ENCODE results near the gene C11orf58.

C11orf58 gene

DNA sequence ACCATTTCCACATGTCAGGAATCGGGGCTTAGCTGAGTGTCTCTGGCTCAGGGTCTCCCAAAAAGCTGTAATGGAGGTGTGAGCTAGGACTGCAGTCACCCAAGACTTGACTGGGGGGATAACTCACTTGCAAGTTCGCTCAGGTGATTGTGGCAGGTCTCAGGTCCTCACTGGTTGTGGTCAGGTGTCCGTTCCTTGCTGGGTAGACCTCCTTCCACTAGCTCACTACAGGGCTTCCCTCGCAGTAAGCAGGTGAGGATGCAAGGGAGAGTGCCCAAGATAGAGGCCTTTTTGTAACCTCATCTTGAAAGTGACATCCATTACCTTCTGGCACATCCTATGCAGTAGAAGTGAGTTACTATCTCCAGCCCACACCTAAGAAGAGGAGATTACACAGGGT is 29.5 kb downstream of the C11orf58 start:
- DNase-seq (ENCODE audit: low read depth in 4 of 4, low spot score in 1 of 4): no peak

DNA sequence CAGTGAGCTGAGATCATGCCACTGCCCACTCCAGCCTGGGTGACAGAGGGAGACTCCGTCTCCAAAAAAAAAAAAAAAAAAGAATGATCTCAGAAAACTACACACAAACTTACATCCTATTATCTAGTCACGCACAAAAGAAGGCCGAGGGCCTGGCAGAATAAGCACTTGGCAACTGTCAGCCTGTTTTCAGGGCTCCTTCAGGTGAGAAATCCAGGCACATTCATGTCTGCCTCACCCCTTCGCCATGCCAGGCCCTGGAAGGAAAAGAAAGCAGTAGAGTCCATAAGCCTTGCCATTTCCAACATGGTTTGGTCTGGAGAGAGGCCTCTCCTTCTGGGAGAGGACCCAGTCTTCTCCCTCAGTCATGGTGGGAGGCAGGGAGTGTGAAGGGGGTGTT is 30.9 kb downstream of the C11orf58 start:
- no peak for DNase-seq (ENCODE audit: low read depth in 4 of 4, low spot score in 1 of 4)

GRCh38 chr11:16770016-16770415 is 31.6 kb downstream of the C11orf58 start:
- no peak for DNase-seq (ENCODE audit: low read depth in 4 of 4, low spot score in 1 of 4)

DNA sequence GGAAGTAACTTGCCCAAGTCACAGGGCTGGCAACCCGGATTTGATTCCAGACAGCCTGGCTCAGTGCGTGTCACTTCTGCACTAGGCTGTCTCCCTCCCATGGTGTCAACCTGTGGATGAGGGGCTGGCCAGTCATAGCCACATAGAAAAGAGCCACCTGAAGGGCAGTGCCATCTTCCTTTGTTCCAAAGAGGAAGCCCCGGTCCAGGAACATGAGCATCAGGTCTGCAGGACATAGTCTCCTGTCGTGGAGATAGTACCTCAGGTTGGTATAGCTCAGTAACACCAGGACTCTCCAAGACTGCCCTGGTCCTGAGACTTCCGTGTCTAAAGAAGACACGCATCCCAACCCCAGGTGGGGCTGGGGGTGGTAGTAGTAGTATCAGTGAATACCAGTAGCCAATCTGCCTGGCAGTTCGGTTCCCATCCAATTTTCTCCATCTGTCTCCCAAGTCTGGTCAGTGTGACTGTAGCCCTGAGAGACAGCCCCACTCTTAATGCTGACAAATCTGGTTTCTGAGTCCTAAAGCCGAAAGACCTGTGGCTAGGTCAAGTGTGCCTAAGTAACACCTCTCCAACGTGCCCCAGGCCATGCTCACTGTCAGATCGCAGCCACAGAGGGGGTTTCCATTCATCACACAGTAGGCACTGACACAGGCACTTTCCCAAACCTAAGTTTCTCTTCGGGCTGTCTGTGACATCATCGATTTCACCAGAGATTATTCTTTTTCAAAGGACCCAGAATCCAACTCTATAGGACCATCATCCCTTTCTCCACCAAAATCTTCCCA is 33.1 kb downstream of the C11orf58 start:
- DNase-seq (ENCODE audit: low read depth in 4 of 4, low spot score in 1 of 4): no peak

DNA sequence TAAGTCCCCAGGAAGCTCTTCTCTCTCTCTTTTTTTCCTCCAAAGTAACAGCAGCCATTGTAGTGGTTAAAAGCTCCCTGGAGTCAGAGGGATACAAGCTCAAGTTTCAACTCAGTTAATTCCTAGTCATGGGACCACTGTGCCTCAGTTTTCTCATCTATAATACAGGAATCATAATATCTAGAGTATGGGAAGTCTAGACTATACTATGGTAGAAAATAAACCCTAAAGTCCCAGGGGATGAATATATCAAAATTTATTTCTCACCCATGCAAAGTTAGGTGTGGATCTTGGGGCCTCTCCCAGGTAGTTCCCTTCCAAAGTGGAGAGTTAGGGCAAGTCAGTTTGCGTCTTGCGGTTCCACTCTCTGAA is 33.7 kb downstream of the C11orf58 start:
- DNase-seq (ENCODE audit: low read depth in 4 of 4, low spot score in 1 of 4): no peak

GRCh38 chr11:16773981-16774935 is 35.8 kb downstream of the C11orf58 start:
- DNase-seq (ENCODE audit: low read depth in 4 of 4, low spot score in 1 of 4): no peak

GRCh38 chr11:16774936-16775613 is 36.6 kb downstream of the C11orf58 start:
- DNase-seq (ENCODE audit: low read depth in 4 of 4, low spot score in 1 of 4): no peak

DNA sequence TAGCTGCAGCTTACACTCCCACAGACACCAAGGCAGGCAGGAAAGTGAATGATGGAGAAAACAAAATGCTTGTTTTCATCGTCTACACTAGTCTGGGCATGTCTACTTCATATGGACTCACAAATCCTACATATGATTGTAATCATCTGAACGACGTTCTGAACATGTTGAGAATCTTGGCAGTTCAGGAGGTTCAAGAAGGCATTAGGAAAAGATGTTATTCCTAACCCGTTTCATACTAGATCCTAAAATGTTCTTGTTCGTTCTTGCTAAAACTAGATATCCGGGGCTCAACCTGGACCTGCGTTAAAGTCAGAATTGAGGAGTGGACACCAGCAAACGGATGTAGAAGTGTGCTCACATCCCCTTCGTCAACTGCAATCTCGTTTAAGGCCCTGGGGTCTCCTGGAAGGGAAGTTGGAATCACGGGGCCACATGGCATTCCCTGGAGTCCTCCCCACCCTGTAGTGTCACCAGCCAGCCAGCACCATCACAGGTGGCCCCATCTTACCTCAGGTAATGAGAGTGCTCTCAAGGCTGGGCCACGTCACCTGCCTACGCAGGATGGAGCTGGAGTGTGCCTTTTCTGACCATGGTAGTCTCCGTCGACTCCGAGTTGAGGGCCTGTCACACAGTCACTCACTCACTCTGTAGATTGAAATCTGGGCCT is 37.3 kb downstream of the C11orf58 start:
- no peak for DNase-seq (ENCODE audit: low read depth in 4 of 4, low spot score in 1 of 4)

- no peak for DNase-seq (ENCODE audit: low read depth in 4 of 4, low spot score in 1 of 4)
These were observed 38.5 kb downstream of the C11orf58 start for GRCh38 chr11:16776711-16777612.

GRCh38 chr11:16777613-16777975 is 39.1 kb downstream of the C11orf58 start:
- DNase-seq (ENCODE audit: low read depth in 4 of 4, low spot score in 1 of 4): no peak

GRCh38 chr11:16778286-16778685 is 39.8 kb downstream of the C11orf58 start:
- DNase-seq (ENCODE audit: low read depth in 4 of 4, low spot score in 1 of 4): no peak

GRCh38 chr11:16778876-16779275 is 40.4 kb downstream of the C11orf58 start:
- DNase-seq (ENCODE audit: low read depth in 4 of 4, low spot score in 1 of 4): no peak

DNA sequence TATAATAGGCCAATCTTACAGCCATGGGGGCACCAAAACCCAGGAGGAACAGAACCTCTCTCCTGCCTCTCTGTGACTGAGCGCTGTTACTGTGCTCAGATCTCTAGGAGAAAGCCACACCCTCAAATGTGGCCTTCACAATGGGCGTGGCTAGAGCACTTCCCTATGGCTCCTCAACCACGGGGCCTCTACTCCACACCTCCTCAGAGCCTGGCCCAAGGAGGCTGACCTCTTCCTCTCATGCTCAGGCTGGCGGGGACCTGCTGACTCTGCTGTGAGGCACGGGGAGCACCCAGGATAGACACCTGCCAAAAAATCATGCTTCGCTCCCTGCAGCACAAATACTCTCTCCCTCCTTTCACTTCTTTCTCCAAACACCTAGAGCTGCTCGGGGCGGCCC is 41.0 kb downstream of the C11orf58 start:
- no peak for DNase-seq (ENCODE audit: low read depth in 4 of 4, low spot score in 1 of 4)

DNA sequence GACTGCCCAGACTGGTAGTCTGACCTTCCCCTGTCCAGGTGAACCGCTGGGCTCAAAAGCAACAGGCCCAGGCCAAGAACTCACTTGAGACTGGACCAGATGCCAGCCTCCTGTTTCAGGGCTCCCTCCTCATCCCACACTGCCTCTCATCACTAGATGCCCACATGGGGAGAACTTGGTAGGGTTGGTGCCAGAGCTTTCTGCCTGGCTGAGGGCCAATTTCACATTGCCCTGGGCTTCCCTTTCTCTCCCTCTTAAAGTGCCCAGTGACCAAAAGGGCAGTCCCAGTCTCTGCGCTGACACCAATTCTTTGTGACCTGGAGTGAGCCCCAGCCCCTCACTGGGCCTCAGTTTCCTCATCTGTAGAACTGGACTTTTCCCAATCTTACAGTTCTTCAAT is 41.7 kb downstream of the C11orf58 start:
- DNase-seq (ENCODE audit: low read depth in 4 of 4, low spot score in 1 of 4): no peak

- DNase-seq (ENCODE audit: low read depth in 4 of 4, low spot score in 1 of 4): no peak
These were observed 42.5 kb downstream of the C11orf58 start for GRCh38 chr11:16780698-16781550.

GRCh38 chr11:16781936-16782919 is 43.8 kb downstream of the C11orf58 start:
- DNase-seq (ENCODE audit: low read depth in 4 of 4, low spot score in 1 of 4): no peak

GRCh38 chr11:16783321-16783801 is 44.9 kb downstream of the C11orf58 start:
- no peak for DNase-seq (ENCODE audit: low read depth in 4 of 4, low spot score in 1 of 4)

DNA sequence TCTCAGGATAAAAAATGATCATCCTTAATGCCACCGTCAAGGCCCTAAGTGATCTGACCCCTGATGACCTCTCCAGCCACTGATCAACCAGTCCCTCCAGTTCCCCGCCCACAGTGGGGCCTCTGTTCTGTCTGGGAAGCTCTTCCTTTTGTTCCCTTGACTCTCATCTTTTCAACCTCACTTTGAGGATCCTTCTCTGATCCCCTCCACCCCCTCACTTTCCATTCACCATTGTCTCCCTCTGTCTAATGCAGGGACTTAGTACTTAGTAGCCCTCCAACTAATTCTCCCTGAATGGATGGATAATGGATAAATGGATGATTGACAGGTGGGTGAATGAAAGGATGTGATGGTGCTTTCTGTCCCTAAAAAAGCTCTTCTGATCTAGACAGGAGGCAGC is 45.6 kb downstream of the C11orf58 start:
- DNase-seq (ENCODE audit: low read depth in 4 of 4, low spot score in 1 of 4): no peak
